SK-N-SH treated with all-trans-retinoic acid at 6 μM for 48 hours (cell line): Measurements from ENCODE around the gene PLIN5.
"Not testable (repeated sequence)": the region's sequence is repeated elsewhere in the genome, so short reads cannot be mapped to it uniquely, and the experiment has no call there.

Experiments
- ATAC-seq: fragments of 200-7000 bp; cut with Tn5 transposase; 3 replicates; pipeline ENCODE4 v1.9.1; 2020; ENCODE audit warnings: mild to moderate bottlenecking, moderate library complexity
- ARNTL ChIP-seq: fragments of 450-650 bp; formaldehyde crosslinking; IDR thresholded peaks from 2 replicates; pipeline ENCODE4 v1.5.0; 2020; ENCODE audit warnings: low read depth, mild to moderate bottlenecking, moderate library complexity, borderline replicate concordance
- BACH2 ChIP-seq: fragments of 250-450 bp; sonication (Bioruptor Pico); IDR thresholded peaks from 2 replicates; pipeline ENCODE4 v1.9.0; 2021; ENCODE audit warnings: mild to moderate bottlenecking, borderline replicate concordance
- CSDC2 ChIP-seq: fragments of 250-450 bp; sonication (Bioruptor Pico); IDR thresholded peaks from 2 replicates; pipeline ENCODE4 v1.5.0; 2020; ENCODE audit warnings: mild to moderate bottlenecking, moderate library complexity
- CSRNP3 ChIP-seq: fragments of 250-450 bp; sonication (Bioruptor Pico); IDR thresholded peaks from 2 replicates; pipeline ENCODE4 v1.5.1; 2021; ENCODE audit warnings: mild to moderate bottlenecking, moderate library complexity
- ESRRG ChIP-seq: fragments of 250-450 bp; sonication (Bioruptor Pico); IDR thresholded peaks from 2 replicates; pipeline ENCODE4 v1.6.1; 2021; ENCODE audit warnings: mild to moderate bottlenecking
- GLIS3 ChIP-seq: fragments of 250-450 bp; sonication (Bioruptor Pico); IDR thresholded peaks from 2 replicates; pipeline ENCODE4 v1.5.0; 2020; ENCODE audit warnings: mild to moderate bottlenecking, moderate library complexity
- ISL1 ChIP-seq: fragments of 250-450 bp; sonication (Bioruptor Pico); IDR thresholded peaks from 2 replicates; pipeline ENCODE4 v2.1.2; 2022; ENCODE audit warnings: mild to moderate bottlenecking, moderate library complexity
- PATZ1 ChIP-seq: fragments of 250-450 bp; sonication (Bioruptor Pico); IDR thresholded peaks from 2 replicates; pipeline ENCODE4 v1.8.0; 2020; ENCODE audit warnings: mild to moderate bottlenecking, moderate library complexity, borderline replicate concordance
- POU6F1 ChIP-seq: fragments of 250-450 bp; sonication (Bioruptor Pico); IDR thresholded peaks from 2 replicates; pipeline ENCODE4 v1.8.0; 2021; ENCODE audit warnings: low read depth, mild to moderate bottlenecking, moderate library complexity, borderline replicate concordance
- PPARA ChIP-seq: fragments of 250-450 bp; sonication (Bioruptor Pico); IDR thresholded peaks from 2 replicates; pipeline ENCODE4 v1.5.0; 2020; ENCODE audit warnings: mild to moderate bottlenecking, borderline replicate concordance
- RARB ChIP-seq: fragments of 250-450 bp; sonication (Bioruptor Pico); IDR thresholded peaks from 2 replicates; pipeline ENCODE4 v1.8.0; 2021; ENCODE audit warnings: mild to moderate bottlenecking, moderate library complexity
- SNAI2 ChIP-seq: fragments of 250-450 bp; sonication (Bioruptor Pico); IDR thresholded peaks from 2 replicates; pipeline ENCODE4 v1.5.0; 2020; ENCODE audit warnings: mild to moderate bottlenecking, moderate library complexity
- TCF4 ChIP-seq: fragments of 250-450 bp; sonication (Bioruptor Pico); IDR thresholded peaks from 2 replicates; pipeline ENCODE4 v1.8.0; 2021; ENCODE audit warnings: mild to moderate bottlenecking, moderate library complexity, borderline replicate concordance
- TOX ChIP-seq: fragments of 250-450 bp; sonication (Bioruptor Pico); IDR thresholded peaks from 2 replicates; pipeline ENCODE4 v1.8.0; 2021; ENCODE audit warnings: mild to moderate bottlenecking, moderate library complexity, borderline replicate concordance
- TSHZ2 ChIP-seq: fragments of 250-450 bp; sonication (Bioruptor Pico); IDR thresholded peaks from 2 replicates; pipeline ENCODE4 v1.5.0; 2020; ENCODE audit warnings: mild to moderate bottlenecking, moderate library complexity
- ZC3H10 ChIP-seq: fragments of 250-450 bp; sonication (Bioruptor Pico); IDR thresholded peaks from 2 replicates; pipeline ENCODE4 v1.5.1; 2021; ENCODE audit warnings: mild to moderate bottlenecking, moderate library complexity
- ZFP3 ChIP-seq: fragments of 250-450 bp; sonication (Bioruptor Pico); IDR thresholded peaks from 2 replicates; pipeline ENCODE4 v1.5.0; 2020; ENCODE audit warnings: mild to moderate bottlenecking, moderate library complexity
- ZFP30 ChIP-seq: fragments of 450-650 bp; formaldehyde crosslinking; IDR thresholded peaks from 2 replicates; pipeline ENCODE4 v1.5.0; 2022; ENCODE audit warnings: mild to moderate bottlenecking, moderate library complexity
- ZNF70 ChIP-seq: fragments of 450-650 bp; formaldehyde crosslinking; IDR thresholded peaks from 2 replicates; pipeline ENCODE4 v1.5.0; 2020; ENCODE audit warnings: mild to moderate bottlenecking, moderate library complexity
- ZNF8 ChIP-seq: fragments of 450-650 bp; formaldehyde crosslinking; IDR thresholded peaks from 2 replicates; pipeline ENCODE4 v1.5.0; 2020; ENCODE audit warnings: mild to moderate bottlenecking, moderate library complexity

Gene PLIN5

GRCh38 chr19:4531562-4532165 is 3.4 kb downstream of the PLIN5 start:
- no peak for TF ChIP-seq ESRRG (CRISPR knock-in tag)
- no peak for TF ChIP-seq ZNF70 (CRISPR knock-in tag)
- no peak for TF ChIP-seq PATZ1 (CRISPR knock-in tag)
- no peak for TF ChIP-seq TCF4 (CRISPR knock-in tag)
- TF ChIP-seq BACH2 (CRISPR knock-in tag) = no peak
- no peak for TF ChIP-seq POU6F1 (CRISPR knock-in tag)
- TF ChIP-seq SNAI2 (CRISPR knock-in tag) = no peak
- no peak for TF ChIP-seq TOX (CRISPR knock-in tag)
- no peak for TF ChIP-seq PPARA (CRISPR knock-in tag)
- TF ChIP-seq CSDC2 (CRISPR knock-in tag) = no peak
- TF ChIP-seq ZNF8 (CRISPR knock-in tag) = no peak
- no peak for TF ChIP-seq TSHZ2 (CRISPR knock-in tag)
- no peak for TF ChIP-seq CSRNP3 (CRISPR knock-in tag)
- TF ChIP-seq ZFP30 (CRISPR knock-in tag) = no peak
- TF ChIP-seq RARB = no peak
- TF ChIP-seq ZC3H10 (CRISPR knock-in tag) = no peak
- TF ChIP-seq ARNTL (CRISPR knock-in tag) = no peak
- ATAC-seq = peak; percentile 31

- TF ChIP-seq ZNF70 (CRISPR knock-in tag) (no peak), BACH2 (CRISPR knock-in tag) (no peak), ZC3H10 (CRISPR knock-in tag) (no peak), CSRNP3 (CRISPR knock-in tag) (no peak), RARB (no peak), ISL1 (CRISPR knock-in tag) (no peak), TOX (CRISPR knock-in tag) (no peak), ZFP30 (CRISPR knock-in tag) (no peak), ZFP3 (CRISPR knock-in tag) (no peak)
- no peak for ATAC-seq
These were observed 5.0 kb downstream of the PLIN5 start for GRCh38 chr19:4529924-4530522.

- no peak for ATAC-seq
- no peak for TF ChIP-seq ESRRG (CRISPR knock-in tag)
- TF ChIP-seq ZC3H10 (CRISPR knock-in tag) = no peak
- no peak for TF ChIP-seq CSRNP3 (CRISPR knock-in tag)
- no peak for TF ChIP-seq TCF4 (CRISPR knock-in tag)
- no peak for TF ChIP-seq GLIS3
- TF ChIP-seq ZFP30 (CRISPR knock-in tag) = no peak
- no peak for TF ChIP-seq POU6F1 (CRISPR knock-in tag)
- TF ChIP-seq CSDC2 (CRISPR knock-in tag) = no peak
- no peak for TF ChIP-seq BACH2 (CRISPR knock-in tag)
These were observed 6.2 kb downstream of the PLIN5 start for GRCh38 chr19:4528843-4529242.

- ATAC-seq = not testable (repeated sequence)
These were observed 7.6 kb downstream of the PLIN5 start for GRCh38 chr19:4527377-4527776.
